IMR-90 (cell line): Measurements from ENCODE around the gene RHCE. TPM values are rescaled to one million over a fixed set of nuclear protein-coding genes. Genes with fewer than 3 reads are reported as not detected.

Source experiments
- BHLHE40 ChIP-seq: fragments of 150-350 bp; IDR thresholded peaks from 2 replicates; pipeline ENCODE4 v1.6.1; 2016; ENCODE audit warnings: mild to moderate bottlenecking, low read depth, low read length
- FOS ChIP-seq: fragments of 150-350 bp; IDR thresholded peaks from 2 replicates; pipeline ENCODE4 v1.6.1; 2016; ENCODE audit warnings: low read depth, low read length
- MAFK ChIP-seq: IDR thresholded peaks from 2 replicates; pipeline ENCODE4 v1.6.1; 2012; ENCODE audit warnings: low read depth, low read length, improper control_type of control experiment
- MXI1 ChIP-seq: IDR thresholded peaks from 2 replicates; pipeline ENCODE4 v1.6.1; 2012; ENCODE audit warnings: low read depth, mild to moderate bottlenecking, low read length, moderate library complexity, borderline replicate concordance
- polyA plus RNA-seq, 3 experiments: library from polyadenylated mRNA; depleted of rRNA; stranded (reverse); fragments of >200 nt; gene quantifications; 2 replicates each; pipeline ENCODE4 v1.2.3, GENCODE V29; 2012; ENCODE audit warnings: low replicate concordance in 1 of 3
- total RNA-seq: library from RNA; depleted of rRNA; stranded (reverse); fragments of >200 nt; gene quantifications from 2 replicates; pipeline ENCODE4 v1.2.3, GENCODE V29; 2012

Gene RHCE
- total and polyA plus RNA-seq, 2 of the 4 experiments (the other 2 are of a cell fraction), result 0.54 to 0.62 TPM

GRCh38 chr1:25430967-25431881 is 10.6 kb upstream of the RHCE start (continued):
- TF ChIP-seq BHLHE40 (no peak), MXI1 (0 out of 2 replicates have a peak, but pooled peaks have one; percentile 43), FOS (no peak; the same call in 1 of the 2 replicates), MAFK (no peak)
